Dendritic cell treated with granulocyte-macrophage colony-stimulating factor and Interleukin-4, amounts not matched to agents 40 ng/mL and 50 ng/mL, for 4 days (primary cell): ENCODE results near the gene TRAK1.

Experiments used
- H3K27ac Mint-ChIP-seq: one replicate; pipeline ENCODE4 v1.8.0; 2022; ENCODE audit warnings: mild to moderate bottlenecking, mixed read lengths
- H3K27me3 Mint-ChIP-seq: one replicate; pipeline ENCODE4 v1.8.0; 2022; ENCODE audit warnings: mild to moderate bottlenecking, mixed read lengths
- H3K36me3 Mint-ChIP-seq: one replicate; pipeline ENCODE4 v1.8.0; 2022; ENCODE audit warnings: low read depth, mixed read lengths
- H3K4me1 Mint-ChIP-seq: one replicate; pipeline ENCODE4 v1.8.0; 2022; ENCODE audit warnings: low read depth, mixed read lengths
- H3K4me3 Mint-ChIP-seq: one replicate; pipeline ENCODE4 v1.8.0; 2022; ENCODE audit warnings: mild to moderate bottlenecking, moderate library complexity, mixed read lengths
- H3K9me3 Mint-ChIP-seq: one replicate; pipeline ENCODE4 v1.8.0; 2022; ENCODE audit warnings: mixed read lengths
- intact Hi-C: fragments of 100-400 bp; cut with micrococcal nuclease; formaldehyde crosslinking; loops from one replicate; pipeline ENCODE4 v1.15.0; 2022

TRAK1 gene

GRCh38 chr3:42184651-42185443, 93.7 kb downstream of the TRAK1 start:
- intact Hi-C loops = no loop called here
- H3K27me3 Mint-ChIP-seq = no peaks in the 10 kb centered on the region
- no peaks in the 10 kb centered on the region for H3K9me3 Mint-ChIP-seq
- H3K36me3 Mint-ChIP-seq = peaks cover 48% of the 10 kb centered on the region
- H3K4me3 Mint-ChIP-seq = no peak overlapping the region
- no peak overlapping the region for H3K27ac Mint-ChIP-seq
- H3K4me1 Mint-ChIP-seq = peaks cover 1% of the 10 kb centered on the region

- peaks cover 61% of the 10 kb centered on the region for H3K36me3 Mint-ChIP-seq
- no peak overlapping the region for H3K27ac Mint-ChIP-seq
- no peak overlapping the region for H3K4me3 Mint-ChIP-seq
Observed at GRCh38 chr3:42187936-42188335, 96.8 kb downstream of the TRAK1 start.

GRCh38 chr3:42188376-42188775, 97.2 kb downstream of the TRAK1 start:
- H3K9me3 Mint-ChIP-seq = no peaks in the 10 kb centered on the region
- peaks cover 26% of the 10 kb centered on the region for H3K4me1 Mint-ChIP-seq
- no peaks in the 10 kb centered on the region for H3K27me3 Mint-ChIP-seq
- intact Hi-C loops = no loop called here
- no peak overlapping the region for H3K27ac Mint-ChIP-seq
- peaks cover 61% of the 10 kb centered on the region for H3K36me3 Mint-ChIP-seq
- H3K4me3 Mint-ChIP-seq = no peak overlapping the region

More at GRCh38 chr3:42187936-42188335, 96.8 kb downstream of the TRAK1 start:
- intact Hi-C loops = no loop called here
- Mint-ChIP-seq H3K4me1 (peaks cover 22% of the 10 kb centered on the region), H3K9me3 (no peaks in the 10 kb centered on the region), H3K27me3 (no peaks in the 10 kb centered on the region)

- Mint-ChIP-seq H3K9me3 (no peaks in the 10 kb centered on the region), H3K4me3 (no peak overlapping the region), H3K36me3 (peaks cover 67% of the 10 kb centered on the region), H3K4me1 (peaks cover 28% of the 10 kb centered on the region), H3K27me3 (no peaks in the 10 kb centered on the region), H3K27ac (no peak overlapping the region)
- intact Hi-C loops = no loop called here
Observed at GRCh38 chr3:42189001-42189460, 97.9 kb downstream of the TRAK1 start.

DNA sequence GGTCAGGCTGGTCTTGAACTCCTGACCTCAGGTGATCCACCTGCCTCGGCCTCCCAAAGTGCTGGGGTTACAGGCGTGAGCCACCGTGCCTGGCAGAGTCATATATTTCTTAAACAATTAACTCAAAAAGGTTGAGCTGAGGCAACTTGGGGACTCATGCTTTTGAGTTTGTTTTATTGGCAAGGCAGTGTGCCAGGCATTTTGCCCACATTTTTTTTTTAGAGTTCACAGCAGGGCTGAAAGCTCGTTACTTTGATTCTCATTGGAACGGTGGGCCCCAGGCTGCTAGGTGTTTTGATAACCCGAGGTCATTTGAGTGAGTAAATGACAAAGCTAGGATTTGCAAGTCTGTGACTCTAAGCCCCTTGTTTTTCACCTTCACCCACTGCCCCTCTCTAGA, 98.6 kb downstream of the TRAK1 start:
- Mint-ChIP-seq H3K27me3 (no peaks in the 10 kb centered on the region), H3K4me3 (no peak overlapping the region), H3K36me3 (peaks cover 69% of the 10 kb centered on the region), H3K27ac (no peak overlapping the region), H3K9me3 (no peaks in the 10 kb centered on the region), H3K4me1 (peaks cover 35% of the 10 kb centered on the region)
- intact Hi-C loops = loop anchor here (10.0 kb wide), 1 partner anchor 295 kb away; no protein-coding TSS in a partner anchor

GRCh38 chr3:42190701-42191442, 99.7 kb downstream of the TRAK1 start:
- peak overlapping the region; percentile 77 for H3K27ac Mint-ChIP-seq
- H3K9me3 Mint-ChIP-seq = no peaks in the 10 kb centered on the region
- intact Hi-C loops = loop anchor here (10.0 kb wide), 1 partner anchor 296 kb away; no protein-coding TSS in a partner anchor

DNA sequence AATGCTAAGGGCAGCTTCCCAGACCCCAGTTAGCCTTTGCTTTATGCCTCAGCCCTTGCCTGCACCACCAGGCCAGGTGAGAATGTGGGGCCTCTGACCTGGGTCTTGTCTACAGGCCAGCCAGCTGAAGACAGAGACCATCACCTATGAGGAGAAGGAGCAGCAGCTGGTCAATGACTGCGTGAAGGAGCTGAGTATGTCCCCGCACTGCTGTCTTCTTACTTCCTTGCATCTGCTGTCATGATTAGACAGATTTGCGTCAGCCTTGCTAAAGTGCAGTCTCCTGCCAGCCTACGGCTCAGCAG, 100.2 kb downstream of the TRAK1 start:
- H3K9me3 Mint-ChIP-seq = no peaks in the 10 kb centered on the region
- H3K27ac Mint-ChIP-seq = peak overlapping the region; percentile 77
- H3K36me3 Mint-ChIP-seq = peaks cover 72% of the 10 kb centered on the region
- H3K27me3 Mint-ChIP-seq = no peaks in the 10 kb centered on the region
- intact Hi-C loops = loop anchor here (10.0 kb wide), 1 partner anchor 297 kb away; no protein-coding TSS in a partner anchor
- H3K4me3 Mint-ChIP-seq = no peak overlapping the region
- peaks cover 48% of the 10 kb centered on the region for H3K4me1 Mint-ChIP-seq

More at GRCh38 chr3:42190701-42191442, 99.7 kb downstream of the TRAK1 start:
- peaks cover 47% of the 10 kb centered on the region for H3K4me1 Mint-ChIP-seq
- H3K36me3 Mint-ChIP-seq = peaks cover 69% of the 10 kb centered on the region
- H3K4me3 Mint-ChIP-seq = no peak overlapping the region
- no peaks in the 10 kb centered on the region for H3K27me3 Mint-ChIP-seq

DNA sequence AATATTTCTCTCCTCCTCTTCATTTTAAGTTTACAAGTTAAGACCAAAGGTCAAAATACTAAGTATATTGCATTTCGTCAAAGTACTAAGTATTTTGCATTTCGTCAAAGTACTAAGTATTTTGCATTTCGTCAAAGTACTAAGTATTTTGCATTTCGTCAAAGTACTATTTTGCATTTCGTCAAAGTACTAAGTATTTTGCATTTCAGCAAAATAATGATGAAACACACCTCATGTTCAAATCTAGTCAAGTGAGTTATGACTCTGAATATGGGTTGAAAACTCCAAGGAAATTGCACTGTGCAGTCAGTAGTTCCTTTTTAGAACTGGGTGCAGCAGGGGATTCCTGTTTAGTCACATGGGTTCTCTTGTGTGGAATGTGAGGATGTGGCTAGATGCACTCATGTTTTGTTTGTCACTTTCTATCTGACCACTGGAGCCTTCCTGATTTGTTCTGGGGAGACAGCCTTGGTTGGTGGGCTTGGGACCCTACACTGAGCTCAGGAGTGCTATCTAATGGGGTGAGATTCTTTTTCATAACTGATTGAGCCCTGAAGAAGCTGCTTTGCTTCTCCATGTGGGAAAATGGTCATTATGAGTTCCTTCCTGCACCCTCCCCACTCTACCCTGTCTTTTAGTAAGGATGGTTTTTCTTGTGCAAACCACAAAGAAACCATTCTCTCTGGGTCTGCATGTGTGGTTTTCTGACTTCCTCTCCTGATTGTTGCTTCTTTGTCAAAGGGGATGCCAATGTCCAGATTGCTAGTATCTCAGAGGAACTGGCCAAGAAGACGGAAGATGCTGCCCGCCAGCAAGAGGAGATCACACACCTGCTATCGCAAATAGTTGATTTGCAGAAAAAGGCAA, 101.4 kb downstream of the TRAK1 start:
- Mint-ChIP-seq H3K4me3 (peak overlapping the region; percentile 17), H3K27ac (peak overlapping the region; percentile 77)
- intact Hi-C loops = loop anchor here (2.0 to 10.0 kb wide), 2 partner anchors 78 to 298 kb away; no protein-coding TSS in a partner anchor

GRCh38 chr3:42194943-42195510, 103.9 kb downstream of the TRAK1 start:
- peaks cover 54% of the 10 kb centered on the region for H3K4me1 Mint-ChIP-seq
- intact Hi-C loops = loop anchor here (10.0 kb wide), 1 partner anchor 300 kb away; no protein-coding TSS in a partner anchor
- peak overlapping the region; percentile 41 for H3K27ac Mint-ChIP-seq
- no peak overlapping the region for H3K4me3 Mint-ChIP-seq
- peaks cover 77% of the 10 kb centered on the region for H3K36me3 Mint-ChIP-seq
- H3K9me3 Mint-ChIP-seq = no peaks in the 10 kb centered on the region
- no peaks in the 10 kb centered on the region for H3K27me3 Mint-ChIP-seq

More for the DNA sequence above, 101.4 kb downstream of the TRAK1 start:
- no peaks in the 10 kb centered on the region for H3K9me3 Mint-ChIP-seq
- H3K36me3 Mint-ChIP-seq = peaks cover 77% of the 10 kb centered on the region
- no peaks in the 10 kb centered on the region for H3K27me3 Mint-ChIP-seq
- peaks cover 48% of the 10 kb centered on the region for H3K4me1 Mint-ChIP-seq

DNA sequence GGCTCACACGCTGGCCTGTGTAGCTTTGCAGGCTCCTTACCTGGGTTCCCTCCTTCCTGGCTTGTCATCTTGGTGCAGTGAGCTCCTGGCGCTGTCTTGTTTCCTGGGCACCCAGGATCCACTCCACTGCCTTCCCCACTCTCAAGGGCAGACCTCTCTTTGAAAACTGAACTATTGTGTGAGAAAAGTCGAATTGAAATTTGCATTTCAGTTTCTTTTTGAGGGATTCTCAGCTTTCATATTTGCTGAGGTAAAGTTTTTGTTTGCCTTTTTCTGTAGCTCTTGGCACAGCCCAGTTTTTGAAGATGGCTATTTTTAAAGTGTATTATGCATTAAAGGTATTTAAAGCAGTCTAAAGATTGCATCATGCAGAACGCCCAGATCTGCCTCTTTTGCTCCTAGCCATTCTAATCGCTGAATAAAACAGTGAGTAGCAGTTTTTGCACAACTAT, 104.7 kb downstream of the TRAK1 start:
- H3K9me3 Mint-ChIP-seq = no peaks in the 10 kb centered on the region
- peaks cover 53% of the 10 kb centered on the region for H3K4me1 Mint-ChIP-seq
- H3K27me3 Mint-ChIP-seq = no peaks in the 10 kb centered on the region
- intact Hi-C loops = loop anchor here (10.0 kb wide), 1 partner anchor 301 kb away; no protein-coding TSS in a partner anchor
- peaks cover 77% of the 10 kb centered on the region for H3K36me3 Mint-ChIP-seq
- H3K27ac Mint-ChIP-seq = no peak overlapping the region
- H3K4me3 Mint-ChIP-seq = no peak overlapping the region

GRCh38 chr3:42198709-42199108, 107.6 kb downstream of the TRAK1 start:
- peaks cover 100% of the 10 kb centered on the region for H3K36me3 Mint-ChIP-seq
- no peak overlapping the region for H3K27ac Mint-ChIP-seq
- intact Hi-C loops = loop anchor here (10.0 kb wide), 1 partner anchor 304 kb away; no protein-coding TSS in a partner anchor
- no peaks in the 10 kb centered on the region for H3K27me3 Mint-ChIP-seq
- H3K9me3 Mint-ChIP-seq = no peaks in the 10 kb centered on the region
- H3K4me3 Mint-ChIP-seq = no peak overlapping the region
- peaks cover 35% of the 10 kb centered on the region for H3K4me1 Mint-ChIP-seq

DNA sequence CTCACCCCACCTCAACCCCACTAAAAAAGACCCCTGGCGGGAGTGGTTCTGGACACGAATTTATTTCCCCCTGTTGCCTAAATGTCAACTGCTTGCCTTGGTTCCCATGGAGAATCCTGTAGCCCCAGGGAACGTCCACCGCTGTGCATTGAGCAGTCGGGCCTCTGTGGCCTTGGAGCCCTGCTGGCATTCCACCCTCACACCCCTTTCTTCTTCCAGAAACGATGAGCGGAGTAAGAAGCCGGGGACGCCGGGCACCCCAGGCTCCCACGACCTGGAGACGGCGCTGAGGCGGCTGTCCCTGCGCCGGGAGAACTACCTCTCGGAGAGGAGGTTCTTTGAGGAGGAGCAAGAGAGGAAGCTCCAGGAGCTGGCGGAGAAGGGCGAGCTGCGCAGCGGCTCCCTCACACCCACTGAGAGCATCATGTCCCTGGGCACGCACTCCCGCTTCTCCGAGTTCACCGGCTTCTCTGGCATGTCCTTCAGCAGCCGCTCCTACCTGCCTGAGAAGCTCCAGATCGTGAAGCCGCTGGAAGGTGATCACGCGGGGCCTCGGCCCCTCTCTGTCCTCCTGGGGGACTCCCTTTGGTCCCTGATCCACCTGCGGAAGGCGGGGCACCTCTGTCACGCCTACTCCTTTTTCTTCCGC, 111.2 kb downstream of the TRAK1 start:
- intact Hi-C loops = no loop called here
- peaks cover 88% of the 10 kb centered on the region for H3K36me3 Mint-ChIP-seq
- H3K27ac Mint-ChIP-seq = no peak overlapping the region
- H3K9me3 Mint-ChIP-seq = no peaks in the 10 kb centered on the region
- no peak overlapping the region for H3K4me3 Mint-ChIP-seq
- no peaks in the 10 kb centered on the region for H3K27me3 Mint-ChIP-seq
- H3K4me1 Mint-ChIP-seq = peaks cover 14% of the 10 kb centered on the region
